Spleen (tissue), 11 donors: ENCODE results near the gene CPLX1. TPM values are rescaled to one million over a fixed set of nuclear protein-coding genes. Genes with fewer than 3 reads are reported as not detected.
"Not testable (repeated sequence)": the region's sequence is repeated elsewhere in the genome, so short reads cannot be mapped to it uniquely, and the experiment has no call there.

Experiments
- DNase-seq: peaks from one replicate; pipeline ENCODE4 v3.0.0-alpha.2; 2020
- H3K27ac ChIP-seq, 8 donors: fragments of 200-600 bp; sonication (generic) in 7 of 8; 1 replicate in 4 of 8; 2 replicates in 4 of 8; pipeline versions ENCODE4 v1.5.0 to v1.8.0; 2016 to 2021; ENCODE audit warnings: inconsistent platforms in 4 of 8, mild to moderate bottlenecking in 4 of 8, moderate library complexity in 1 of 8
- H3K27me3 ChIP-seq, 7 donors: fragments of 200-600 bp; sonication (generic) in 6 of 7; replicated peaks in 1 of 7; 1 replicate in 4 of 7; 2 replicates in 3 of 7; pipeline versions ENCODE4 v1.5.0 to v1.8.0; 2016 to 2021; ENCODE audit warnings: inconsistent platforms in 3 of 7, mild to moderate bottlenecking in 1 of 7
- H3K36me3 ChIP-seq, 6 donors: fragments of 200-600 bp; sonication (generic) in 5 of 6; 1 replicate in 4 of 6; 2 replicates in 2 of 6; pipeline versions ENCODE4 v1.5.0 to v1.8.0; 2016 to 2021; ENCODE audit warnings: inconsistent platforms in 2 of 6
- H3K4me1 ChIP-seq, 6 donors: fragments of 200-600 bp; sonication (generic) in 5 of 6; 1 replicate in 3 of 6; 2 replicates in 3 of 6; pipeline versions ENCODE4 v1.5.0 to v1.8.0; 2016 to 2021; ENCODE audit warnings: inconsistent platforms in 3 of 6
- H3K4me3 ChIP-seq, 8 donors: fragments of 200-600 bp; sonication (generic) in 7 of 8; 1 replicate in 4 of 8; 2 replicates in 4 of 8; pipeline versions ENCODE4 v1.5.0 to v1.8.0; 2016 to 2021; ENCODE audit warnings: inconsistent platforms in 4 of 8, mild to moderate bottlenecking in 4 of 8, moderate library complexity in 2 of 8
- H3K9me3 ChIP-seq, 8 donors: fragments of 200-600 bp; sonication (generic) in 7 of 8; 1 replicate in 4 of 8; 2 replicates in 4 of 8; pipeline versions ENCODE4 v1.5.0 to v1.8.0; 2016 to 2021; ENCODE audit warnings: inconsistent platforms in 4 of 8
- POLR2A ChIP-seq, 3 donors: fragments of 450-650 bp; IDR thresholded peaks; one replicate each; pipeline ENCODE4 v1.5.1; 2017; ENCODE audit warnings: antibody characterized with exemption in 3 of 3, mild to moderate bottlenecking in 1 of 3
- POLR2AphosphoS5 ChIP-seq, 3 donors: sonication (generic); formaldehyde crosslinking; IDR thresholded peaks; one replicate each; pipeline ENCODE4 v1.5.1; 2017; ENCODE audit warnings: antibody characterized with exemption in 3 of 3
- WGBS, 5 donors: extraction: QIAGEN DNeasy Blood & Tissue Kit in 3 of 5; methylation state at CpG; one replicate each; pipeline versions ENCODE4 v1.1.5 to v1.1.7; 2013 to 2018; 5-methylcytosine and 5-hydroxymethylcytosine counted together
- intact Hi-C: fragments of 100-400 bp; cut with DNase I; formaldehyde crosslinking; loops from one replicate; pipeline ENCODE4 v1.15.0; 2023; ENCODE audit warnings: low total_unique reads
- polyA plus RNA-seq, 3 donors: library from polyadenylated mRNA; stranded (reverse); fragments of 200-250 nt; gene quantifications; one replicate each; pipeline ENCODE4 v1.2.1, GENCODE V29; 2013
- total RNA-seq, 7 donors: library from RNA; depleted of rRNA in 3 of 7; stranded (reverse); fragments of >200 nt in 3 of 7; fragmentation: NEBNext Ultra II Directional in 4 of 7; extraction: Animal tissue kit (Norgen Biotek cat#: 25700) in 4 of 7; gene quantifications; one replicate each; pipeline versions ENCODE4 v1.1.0 to v1.2.1, GENCODE V29; 2016 to 2021
- TF ChIP-seq, protein P1 (sequence below), 11 experiments: fragments of 200-600 bp in 7 of 11; fragments of 450-650 bp in 4 of 11; sonication (generic) in 4 of 11; IDR thresholded peaks in 8 of 11; conservative IDR thresholded peaks in 3 of 11; 1 replicate in 7 of 11; 2 replicates in 4 of 11; pipeline versions ENCODE4 v1.4.0 to v1.8.0; 2016 to 2021; ENCODE audit warnings: antibody characterized with exemption in 11 of 11, inconsistent platforms in 4 of 11, mild to moderate bottlenecking in 1 of 11
- donor health status: healthy with polysubstance abuse.
- donor health status: DM: no; HTN: no; CAD: no; lungs with moderate emphysema.
- donor health status: DM: no; HTN: no; CAD: no.
- donor health status: Bipolar disorder and iron deficiency.
- donor health status: healthy.
- donor health status: DM: no; HTN: no; CAD: no.
- donor health status: DM: yes; HTN: yes; CAD: no.

Gene CPLX1
- total and polyA plus RNA-seq, 10 donors: 1.3 to 20.7 (median 11.5) TPM

DNA sequence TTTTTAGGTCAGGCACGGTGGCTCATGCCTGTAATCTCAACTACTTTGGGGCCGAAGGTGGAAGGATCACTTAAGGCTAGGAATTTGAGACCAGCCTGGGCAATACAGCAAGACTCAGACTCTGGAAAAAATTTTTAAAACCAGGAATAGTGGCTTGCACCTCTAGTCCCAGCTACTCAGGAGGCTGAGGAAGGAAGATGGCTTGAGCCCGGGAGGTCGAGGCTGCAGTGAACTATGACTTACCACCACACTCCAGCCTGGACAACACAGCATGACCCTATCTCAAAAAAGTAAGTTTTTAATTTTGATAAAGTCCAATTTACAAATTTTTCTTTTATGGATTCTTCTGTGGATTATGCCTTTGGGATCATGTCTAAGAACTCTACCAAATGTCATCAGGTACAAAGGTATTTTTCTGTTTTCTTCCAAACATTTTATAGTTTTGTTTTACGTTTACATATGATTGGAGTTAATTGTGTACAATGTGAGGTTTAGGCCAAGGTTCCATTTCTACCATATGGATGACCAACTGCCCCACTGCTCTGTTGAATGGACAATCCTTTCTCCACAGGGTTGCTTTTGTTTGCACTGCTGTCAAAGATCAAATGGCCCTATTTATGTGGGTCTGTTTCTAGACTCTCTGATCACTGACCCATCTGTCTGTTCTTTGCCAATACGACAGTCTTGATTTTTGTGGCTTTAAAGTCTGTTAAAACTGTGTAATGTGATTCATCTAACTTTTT lies 48.2 kb downstream of the CPLX1 start:
- TF ChIP-seq POLR2A (IDR thresholded peaks at IDR 0.05) (no peak), POLR2AphosphoS5 (IDR thresholded peaks at IDR 0.05) (no peak)
- intact Hi-C loops: no loop called here
- no peak for DNase-seq
- WGBS, 5 donors: 83 to 95% (median 93%) methylated on average over 6 of the region's 6 CpGs
- H3K27me3 ChIP-seq: no peaks in the 10 kb centered on the region
- no peak overlapping the region for H3K27ac ChIP-seq
- peaks cover 25 to 92% (median 77%) of the 10 kb centered on the region in 6 donors for H3K4me1 ChIP-seq
- H3K9me3 ChIP-seq: no peaks in the 10 kb centered on the region
- no peak overlapping the region for H3K4me3 ChIP-seq
- H3K36me3 ChIP-seq: peaks cover 0 to 78% (median 41%) of the 10 kb centered on the region in 6 donors

GRCh38 chr4:776743-777441 lies 49.0 kb downstream of the CPLX1 start:
- H3K27me3 ChIP-seq: no peaks in the 10 kb centered on the region
- no peak for DNase-seq
- no peak overlapping the region for H3K27ac ChIP-seq
- TF ChIP-seq, protein P1, sequence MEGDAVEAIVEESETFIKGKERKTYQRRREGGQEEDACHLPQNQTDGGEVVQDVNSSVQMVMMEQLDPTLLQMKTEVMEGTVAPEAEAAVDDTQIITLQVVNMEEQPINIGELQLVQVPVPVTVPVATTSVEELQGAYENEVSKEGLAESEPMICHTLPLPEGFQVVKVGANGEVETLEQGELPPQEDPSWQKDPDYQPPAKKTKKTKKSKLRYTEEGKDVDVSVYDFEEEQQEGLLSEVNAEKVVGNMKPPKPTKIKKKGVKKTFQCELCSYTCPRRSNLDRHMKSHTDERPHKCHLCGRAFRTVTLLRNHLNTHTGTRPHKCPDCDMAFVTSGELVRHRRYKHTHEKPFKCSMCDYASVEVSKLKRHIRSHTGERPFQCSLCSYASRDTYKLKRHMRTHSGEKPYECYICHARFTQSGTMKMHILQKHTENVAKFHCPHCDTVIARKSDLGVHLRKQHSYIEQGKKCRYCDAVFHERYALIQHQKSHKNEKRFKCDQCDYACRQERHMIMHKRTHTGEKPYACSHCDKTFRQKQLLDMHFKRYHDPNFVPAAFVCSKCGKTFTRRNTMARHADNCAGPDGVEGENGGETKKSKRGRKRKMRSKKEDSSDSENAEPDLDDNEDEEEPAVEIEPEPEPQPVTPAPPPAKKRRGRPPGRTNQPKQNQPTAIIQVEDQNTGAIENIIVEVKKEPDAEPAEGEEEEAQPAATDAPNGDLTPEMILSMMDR (IDR thresholded peaks at IDR 0.05 in 8 of 11, conservative IDR thresholded peaks at IDR 0.05 in 3 of 11): no peak
- no peak for TF ChIP-seq POLR2AphosphoS5 (IDR thresholded peaks at IDR 0.05)
- TF ChIP-seq POLR2A (IDR thresholded peaks at IDR 0.05): no peak
- H3K4me3 ChIP-seq: no peak overlapping the region
- 87 to 95% (median 92%) methylated on average over 9 of the region's 9 CpGs for WGBS, 5 donors
- intact Hi-C loops: no loop called here
- peaks cover 0 to 86% (median 43%) of the 10 kb centered on the region in 6 donors for H3K36me3 ChIP-seq
- peaks cover 20 to 94% (median 73%) of the 10 kb centered on the region in 6 donors for H3K4me1 ChIP-seq
- H3K9me3 ChIP-seq: no peaks in the 10 kb centered on the region

GRCh38 chr4:775485-775884 lies 50.4 kb downstream of the CPLX1 start:
- DNase-seq, intact Hi-C loops, H3K9me3 ChIP-seq, H3K4me3 ChIP-seq, H3K27me3 ChIP-seq, H3K27ac ChIP-seq: not testable (repeated sequence)
- peaks cover 0 to 100% (median 49%) of the 10 kb centered on the region in 6 donors for H3K36me3 ChIP-seq
- H3K4me1 ChIP-seq: peaks cover 16 to 95% (median 66%) of the 10 kb centered on the region in 6 donors
- WGBS, 5 donors: 95 to 100% (median 97%) methylated on average over 2 of the region's 2 CpGs

DNA sequence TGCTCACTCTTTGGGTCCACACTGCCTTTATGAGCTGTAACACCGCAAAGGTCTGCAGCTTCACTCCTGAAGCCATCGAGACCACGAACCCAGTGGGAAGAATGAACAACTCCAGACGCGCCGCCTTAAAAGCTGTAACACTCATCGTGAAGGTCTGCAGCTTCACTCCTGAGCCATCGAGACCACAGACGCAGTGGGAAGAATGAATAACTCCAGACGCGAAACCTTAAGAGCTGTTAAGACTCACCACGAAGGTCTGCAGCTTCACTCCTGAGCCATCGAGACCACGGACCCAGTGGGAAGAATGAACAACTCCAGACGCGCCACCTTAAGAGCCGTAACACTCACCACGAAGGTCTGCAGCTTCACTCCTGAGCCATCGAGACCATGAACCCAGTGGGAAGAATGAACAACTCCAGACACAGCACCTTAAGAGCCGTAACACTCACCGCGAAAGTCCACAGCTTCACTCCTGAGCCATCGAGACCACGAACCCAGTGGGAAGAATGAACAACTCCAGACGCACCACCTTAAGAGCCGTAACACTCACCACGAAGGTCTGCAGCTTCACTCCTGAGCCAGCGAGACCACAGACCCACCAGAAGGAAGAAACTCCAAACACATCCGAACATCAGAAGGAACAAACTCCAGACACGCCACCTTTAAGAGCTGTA lies 51.4 kb downstream of the CPLX1 start:
- H3K9me3 ChIP-seq, intact Hi-C loops, H3K27ac ChIP-seq, DNase-seq, H3K4me3 ChIP-seq, H3K27me3 ChIP-seq: not testable (repeated sequence)
- Histone ChIP-seq H3K4me1 (peaks cover 7 to 95% (median 57%) of the 10 kb centered on the region in 6 donors), H3K36me3 (peaks cover 0 to 100% (median 56%) of the 10 kb centered on the region in 6 donors)
- WGBS, 5 donors: 93 to 96% (median 94%) methylated on average over 30 of the region's 30 CpGs

DNA sequence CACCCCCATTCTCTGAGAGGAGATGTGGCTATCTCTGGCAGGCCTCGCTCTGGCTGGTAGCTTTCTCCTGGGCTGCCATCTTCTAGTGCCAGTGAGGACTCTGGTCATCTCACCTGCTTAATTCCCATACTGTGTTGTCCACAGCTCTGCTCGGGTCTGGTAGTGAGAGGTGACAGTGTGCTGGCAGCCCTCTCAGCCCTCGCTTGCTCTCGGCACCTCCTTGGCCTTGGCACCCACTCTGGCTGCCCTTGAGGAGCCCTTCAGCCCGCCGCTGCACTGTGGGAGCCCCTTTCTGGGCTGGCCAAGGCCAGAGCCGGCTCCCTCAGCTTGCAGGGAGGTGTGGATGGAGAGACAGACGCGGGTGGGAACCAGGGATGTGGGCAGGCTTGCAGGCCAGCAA lies 52.7 kb downstream of the CPLX1 start:
- intact Hi-C loops: no loop called here
- no peaks in the 10 kb centered on the region for H3K9me3 ChIP-seq
- DNase-seq: no peak
- no peak for TF ChIP-seq POLR2AphosphoS5 (IDR thresholded peaks at IDR 0.05)
- TF ChIP-seq, protein P1 (IDR thresholded peaks at IDR 0.05 in 8 of 11, conservative IDR thresholded peaks at IDR 0.05 in 3 of 11): no peak
- TF ChIP-seq POLR2A (IDR thresholded peaks at IDR 0.05): no peak
- H3K4me3 ChIP-seq: no peak overlapping the region
- H3K27me3 ChIP-seq: no peaks in the 10 kb centered on the region
- peak overlapping the region in 2 of 8 donors; percentile 7 to 30 for H3K27ac ChIP-seq
- peaks cover 0 to 100% (median 52%) of the 10 kb centered on the region in 6 donors for H3K36me3 ChIP-seq
- peaks cover 5 to 84% (median 46%) of the 10 kb centered on the region in 6 donors for H3K4me1 ChIP-seq
- 79 to 88% (median 82%) methylated on average over 4 to 9 of the region's 9 CpGs for WGBS, 5 donors
